D721Med (cell line): ENCODE measurements around the gene LGI4.

ENCODE experiments used
- DNase-seq: peaks from one replicate; pipeline ENCODE4 v3.0.0; 2011; ENCODE audit warnings: low spot score; ENCODE audit not compliant: insufficient read length
- FAIRE-seq: peaks from 2 replicates; lab custom pipeline; 2011; peaks lifted over from hg19 to GRCh38; lab: Jason Lieb, UNC
- TF ChIP-seq, protein P1 (sequence below): IDR thresholded peaks from 2 replicates; pipeline ENCODE4 v1.5.1; 2012; ENCODE audit warnings: mild to moderate bottlenecking, control low read depth; ENCODE audit not compliant: insufficient read depth; ENCODE audit errors: missing control alignments

LGI4 gene

DNA sequence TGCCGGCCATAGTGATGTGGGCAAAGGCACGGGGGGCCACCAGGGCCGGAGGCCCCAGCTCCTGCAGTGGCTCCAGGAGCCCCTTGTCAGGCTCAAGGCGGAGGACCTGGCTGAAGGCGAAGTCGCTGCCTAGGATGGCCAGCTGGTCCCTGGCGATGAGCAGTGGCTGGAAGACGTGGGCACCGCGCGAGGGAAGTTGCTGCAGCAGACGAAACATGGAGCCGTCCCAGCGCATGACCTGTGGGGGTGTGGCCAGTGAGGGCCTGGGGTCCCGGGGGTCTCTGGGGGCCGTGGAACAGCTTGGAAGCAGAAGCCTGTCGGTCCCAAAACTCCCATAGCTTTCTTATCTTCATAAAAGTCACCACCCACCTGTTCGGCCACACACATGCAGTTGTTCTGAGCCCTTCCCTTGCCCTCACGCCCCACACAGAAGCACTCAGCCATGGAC is 9.6 kb downstream of the LGI4 start:
- DNase-seq (no peak), FAIRE-seq (no peak)
- TF ChIP-seq, protein P1, sequence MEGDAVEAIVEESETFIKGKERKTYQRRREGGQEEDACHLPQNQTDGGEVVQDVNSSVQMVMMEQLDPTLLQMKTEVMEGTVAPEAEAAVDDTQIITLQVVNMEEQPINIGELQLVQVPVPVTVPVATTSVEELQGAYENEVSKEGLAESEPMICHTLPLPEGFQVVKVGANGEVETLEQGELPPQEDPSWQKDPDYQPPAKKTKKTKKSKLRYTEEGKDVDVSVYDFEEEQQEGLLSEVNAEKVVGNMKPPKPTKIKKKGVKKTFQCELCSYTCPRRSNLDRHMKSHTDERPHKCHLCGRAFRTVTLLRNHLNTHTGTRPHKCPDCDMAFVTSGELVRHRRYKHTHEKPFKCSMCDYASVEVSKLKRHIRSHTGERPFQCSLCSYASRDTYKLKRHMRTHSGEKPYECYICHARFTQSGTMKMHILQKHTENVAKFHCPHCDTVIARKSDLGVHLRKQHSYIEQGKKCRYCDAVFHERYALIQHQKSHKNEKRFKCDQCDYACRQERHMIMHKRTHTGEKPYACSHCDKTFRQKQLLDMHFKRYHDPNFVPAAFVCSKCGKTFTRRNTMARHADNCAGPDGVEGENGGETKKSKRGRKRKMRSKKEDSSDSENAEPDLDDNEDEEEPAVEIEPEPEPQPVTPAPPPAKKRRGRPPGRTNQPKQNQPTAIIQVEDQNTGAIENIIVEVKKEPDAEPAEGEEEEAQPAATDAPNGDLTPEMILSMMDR, result no peak

DNA sequence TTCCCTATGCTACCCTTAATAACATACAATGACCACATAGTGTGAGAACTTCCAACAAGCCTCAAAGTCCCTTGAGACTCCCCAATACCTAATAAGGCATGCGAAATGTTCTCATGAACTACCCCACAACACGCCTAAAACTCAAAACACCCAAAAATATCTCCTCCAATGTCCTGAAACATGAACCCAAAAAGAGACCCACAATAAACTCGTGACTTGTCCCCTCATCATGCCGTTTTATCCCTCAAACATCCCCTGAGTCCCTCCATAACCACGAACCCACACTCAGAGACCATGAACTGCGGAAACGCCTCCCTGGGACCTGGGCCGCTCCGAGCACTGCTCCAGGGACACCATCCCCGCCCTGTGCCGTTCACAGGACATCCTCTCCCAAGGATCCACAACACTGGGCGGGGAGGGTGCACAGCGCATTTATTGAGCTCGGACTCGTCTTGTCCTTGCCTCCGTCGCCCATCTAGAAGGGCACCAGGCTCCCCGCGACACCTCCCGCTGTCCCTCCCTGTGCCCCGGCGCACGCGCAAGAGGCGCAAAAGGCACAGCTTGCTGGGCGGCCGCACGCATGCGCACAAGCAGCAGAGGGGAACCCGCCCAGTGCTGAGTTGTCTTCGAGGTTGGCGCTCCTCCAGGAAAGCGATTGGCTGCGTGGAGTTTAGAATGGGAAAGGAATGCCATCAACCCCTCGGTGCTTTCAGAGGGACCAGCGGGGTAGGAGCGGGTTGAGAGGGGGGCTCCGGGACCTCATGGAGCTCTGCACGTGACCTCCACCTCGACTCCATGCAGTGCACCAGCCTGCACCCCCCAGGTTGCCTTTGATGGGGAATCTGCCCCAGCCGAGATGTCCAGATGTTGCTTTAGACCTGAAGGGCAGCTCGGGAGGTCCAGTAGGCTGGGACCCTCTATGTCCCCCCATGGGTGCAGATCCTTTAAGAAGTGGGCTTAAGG is 10.5 kb downstream of the LGI4 start:
- TF ChIP-seq, protein P1, result no peak
- FAIRE-seq, result no peak
- DNase-seq, result no peak

DNA sequence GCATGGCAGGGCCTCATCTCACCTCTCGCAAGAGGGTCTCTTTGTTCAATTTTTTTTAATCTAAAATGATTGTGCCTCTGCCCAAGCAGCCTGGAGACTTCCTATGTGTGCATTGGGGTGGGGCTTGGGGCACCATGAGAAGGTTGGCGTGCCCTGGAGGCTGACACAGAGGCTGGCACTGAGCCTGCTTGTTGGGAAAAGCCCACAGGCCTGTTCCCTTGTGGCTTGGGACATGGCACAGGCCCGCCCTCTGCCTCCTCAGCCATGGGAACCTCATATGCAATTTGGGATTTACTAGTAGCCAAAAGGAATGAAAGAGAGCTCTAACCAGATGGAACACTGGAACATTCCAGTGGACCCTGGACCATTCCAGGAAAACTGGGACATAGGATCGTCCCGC is 11.3 kb downstream of the LGI4 start:
- FAIRE-seq, result no peak
- DNase-seq, result no peak
- TF ChIP-seq, protein P1, result no peak

DNA sequence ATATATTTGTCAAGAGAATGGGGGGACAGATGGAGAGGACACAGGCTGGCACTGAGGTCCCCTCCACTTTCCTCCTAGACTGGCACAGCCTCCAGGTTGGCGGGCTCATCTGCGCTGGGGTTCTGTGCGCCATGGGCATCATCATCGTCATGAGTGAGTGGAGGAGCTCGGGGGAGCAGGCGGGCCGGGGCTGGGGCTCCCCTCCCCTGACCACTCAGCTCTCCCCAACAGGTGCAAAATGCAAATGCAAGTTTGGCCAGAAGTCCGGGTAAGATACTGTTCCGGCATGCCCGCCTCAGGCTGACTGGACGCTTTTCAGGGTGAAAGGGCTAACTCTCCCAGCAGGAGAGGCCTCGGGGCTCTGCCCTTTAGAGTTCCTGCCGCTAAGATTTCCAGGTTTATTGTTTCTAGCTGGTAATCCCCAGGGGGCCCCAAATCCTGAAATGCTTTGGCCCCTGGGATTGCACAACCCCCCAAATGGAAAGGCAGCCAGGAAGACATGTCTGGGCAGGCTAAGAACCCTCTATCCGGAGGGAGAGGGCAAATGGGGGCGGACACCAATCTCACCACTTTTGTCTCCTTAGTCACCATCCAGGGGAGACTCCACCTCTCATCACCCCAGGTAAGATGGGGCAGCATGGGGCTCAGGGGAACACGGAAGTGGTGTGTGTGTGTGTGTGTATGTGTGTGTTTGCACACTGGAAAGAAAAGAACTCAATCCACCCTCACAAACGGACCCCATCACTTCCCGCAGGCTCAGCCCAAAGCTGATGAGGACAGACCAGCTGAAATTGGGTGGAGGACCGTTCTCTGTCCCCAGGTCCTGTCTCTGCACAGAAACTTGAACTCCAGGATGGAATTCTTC is 11.9 kb downstream of the LGI4 start:
- TF ChIP-seq, protein P1, result no peak
- no peak for FAIRE-seq
- DNase-seq, result no peak

DNA sequence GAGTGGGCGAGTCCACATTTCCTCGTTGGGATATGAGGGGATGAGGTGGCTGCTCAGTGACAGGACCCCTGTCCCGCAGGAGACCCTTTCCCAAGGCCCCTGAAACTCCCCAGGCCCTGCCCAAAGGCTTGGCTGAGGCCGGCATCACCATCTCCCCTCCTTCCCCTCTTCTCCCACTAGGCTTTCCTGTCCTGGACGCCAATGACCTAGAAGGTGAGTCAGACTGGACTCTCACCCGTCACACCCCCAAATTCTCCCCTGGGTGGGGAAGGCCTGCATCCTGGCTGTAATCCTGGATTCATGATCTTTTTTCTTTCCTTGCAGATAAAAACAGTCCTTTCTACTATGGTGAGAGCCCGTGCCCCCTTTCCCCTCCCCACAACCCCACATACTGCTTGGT is 14.0 kb downstream of the LGI4 start:
- DNase-seq (no peak), FAIRE-seq (no peak)
- TF ChIP-seq, protein P1, result no peak

DNA sequence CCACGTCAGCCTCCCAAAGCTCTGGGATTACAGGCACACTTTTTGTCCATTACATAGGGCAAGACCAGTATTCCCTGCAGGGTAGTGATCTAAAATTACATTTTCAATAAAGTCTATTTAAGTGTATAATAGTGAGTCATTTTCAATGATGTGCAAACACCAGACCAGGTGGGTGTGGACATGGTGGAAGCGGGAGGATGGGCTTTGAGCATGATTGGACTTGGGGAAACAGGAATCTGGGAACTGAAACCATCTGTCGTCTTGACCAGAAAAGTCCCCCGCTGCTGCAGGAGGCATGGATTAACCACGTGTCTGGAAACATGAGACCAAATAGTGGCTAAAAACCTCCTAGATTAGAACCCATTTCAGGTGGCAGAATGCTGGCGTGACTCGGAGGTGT is 14.4 kb downstream of the LGI4 start:
- DNase-seq, result no peak
- TF ChIP-seq, protein P1, result no peak
- no peak for FAIRE-seq
